ENCODE results near the gene ANKH. TPM values are rescaled to one million over a fixed set of nuclear protein-coding genes. Genes with fewer than 3 reads are reported as not detected.

The ANKH gene
- total and polyA plus RNA-seq, 8 donors, result 6.6 to 57.5 (median 10.6) TPM

- ATAC-seq, result no peak
- Histone ChIP-seq H3K27me3 (no peaks in the 10 kb centered on the region), H3K4me3 (no peak overlapping the region), H3K4me1 (no peaks in the 10 kb centered on the region), H3K27ac (no peak overlapping the region), H3K9me3 (peaks cover 0 to 7% of the 10 kb centered on the region in 2 donors), H3K36me3 (peaks cover 0 to 96% of the 10 kb centered on the region in 2 donors)
- TF ChIP-seq, protein P1, sequence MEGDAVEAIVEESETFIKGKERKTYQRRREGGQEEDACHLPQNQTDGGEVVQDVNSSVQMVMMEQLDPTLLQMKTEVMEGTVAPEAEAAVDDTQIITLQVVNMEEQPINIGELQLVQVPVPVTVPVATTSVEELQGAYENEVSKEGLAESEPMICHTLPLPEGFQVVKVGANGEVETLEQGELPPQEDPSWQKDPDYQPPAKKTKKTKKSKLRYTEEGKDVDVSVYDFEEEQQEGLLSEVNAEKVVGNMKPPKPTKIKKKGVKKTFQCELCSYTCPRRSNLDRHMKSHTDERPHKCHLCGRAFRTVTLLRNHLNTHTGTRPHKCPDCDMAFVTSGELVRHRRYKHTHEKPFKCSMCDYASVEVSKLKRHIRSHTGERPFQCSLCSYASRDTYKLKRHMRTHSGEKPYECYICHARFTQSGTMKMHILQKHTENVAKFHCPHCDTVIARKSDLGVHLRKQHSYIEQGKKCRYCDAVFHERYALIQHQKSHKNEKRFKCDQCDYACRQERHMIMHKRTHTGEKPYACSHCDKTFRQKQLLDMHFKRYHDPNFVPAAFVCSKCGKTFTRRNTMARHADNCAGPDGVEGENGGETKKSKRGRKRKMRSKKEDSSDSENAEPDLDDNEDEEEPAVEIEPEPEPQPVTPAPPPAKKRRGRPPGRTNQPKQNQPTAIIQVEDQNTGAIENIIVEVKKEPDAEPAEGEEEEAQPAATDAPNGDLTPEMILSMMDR (IDR thresholded peaks at IDR 0.05), result no peak
- no peak for DNase-seq
- intact Hi-C loops (cut with DNase I), result no loop called here
Measured at GRCh38 chr5:14693070-14693469, 178.5 kb downstream of the ANKH start.

DNA sequence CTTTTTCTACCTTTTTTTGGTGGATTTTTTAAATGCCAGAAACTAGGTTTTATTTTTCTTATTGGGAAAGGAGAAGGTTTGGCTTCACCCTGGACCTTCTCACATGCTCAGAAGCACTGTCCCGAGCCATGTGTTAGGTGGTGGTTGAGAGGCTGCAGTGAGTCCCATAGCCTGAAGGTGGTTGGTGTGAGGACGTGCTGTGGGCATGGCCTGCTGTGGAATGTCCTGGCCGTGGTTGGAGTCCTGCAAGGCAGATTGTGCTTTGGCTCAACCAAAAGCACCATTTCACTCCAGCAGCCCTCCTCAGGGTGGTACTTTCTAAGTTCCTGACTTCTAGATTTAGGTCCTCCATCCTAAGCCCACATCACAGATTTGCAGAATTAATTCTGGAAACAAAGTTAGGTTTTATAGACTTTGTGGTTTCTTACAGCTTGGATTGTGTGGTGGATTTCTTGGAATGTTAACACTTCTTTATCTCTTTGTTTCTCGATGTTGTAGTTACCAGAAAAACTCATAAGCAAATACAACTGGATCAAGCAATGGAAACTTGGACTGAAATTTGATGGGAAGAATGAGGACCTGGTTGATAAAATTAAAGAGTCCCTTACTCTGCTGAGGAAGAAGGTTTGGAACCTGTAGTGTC, 184.4 kb downstream of the ANKH start:
- intact Hi-C loops (cut with DNase I), result no loop called here
- Histone ChIP-seq H3K9me3 (peaks cover 0 to 7% of the 10 kb centered on the region in 2 donors), H3K36me3 (peaks cover 0 to 94% of the 10 kb centered on the region in 2 donors), H3K27me3 (no peaks in the 10 kb centered on the region), H3K4me1 (no peaks in the 10 kb centered on the region), H3K4me3 (no peak overlapping the region), H3K27ac (no peak overlapping the region)
- ATAC-seq (peak; percentile 30), DNase-seq (no peak)
- TF ChIP-seq, protein P1 (IDR thresholded peaks at IDR 0.05), result no peak

GRCh38 chr5:14686517-14686916, 185.1 kb downstream of the ANKH start:
- H3K4me3 ChIP-seq, result no peak overlapping the region
- H3K36me3 ChIP-seq, result peaks cover 0 to 94% of the 10 kb centered on the region in 2 donors

GRCh38 chr5:14685757-14686156, 185.8 kb downstream of the ANKH start:
- Histone ChIP-seq H3K36me3 (peaks cover 0 to 94% of the 10 kb centered on the region in 2 donors), H3K27me3 (no peaks in the 10 kb centered on the region), H3K27ac (no peak overlapping the region), H3K4me3 (no peak overlapping the region), H3K4me1 (no peaks in the 10 kb centered on the region), H3K9me3 (peaks cover 0 to 7% of the 10 kb centered on the region in 2 donors)
- intact Hi-C loops (cut with DNase I), result no loop called here
- peak in 2 of 4 donors; percentile 31 to 54 for DNase-seq
- ATAC-seq, result peak; percentile 77
- TF ChIP-seq, protein P1 (IDR thresholded peaks at IDR 0.05), result peak; percentile 20 to 52

More at GRCh38 chr5:14686517-14686916, 185.1 kb downstream of the ANKH start:
- Histone ChIP-seq H3K4me1 (no peaks in the 10 kb centered on the region), H3K27ac (no peak overlapping the region), H3K27me3 (no peaks in the 10 kb centered on the region), H3K9me3 (peaks cover 0 to 7% of the 10 kb centered on the region in 2 donors)
- TF ChIP-seq, protein P1 (IDR thresholded peaks at IDR 0.05), result no peak
- intact Hi-C loops (cut with DNase I), result no loop called here
- ATAC-seq (no peak), DNase-seq (no peak)

DNA sequence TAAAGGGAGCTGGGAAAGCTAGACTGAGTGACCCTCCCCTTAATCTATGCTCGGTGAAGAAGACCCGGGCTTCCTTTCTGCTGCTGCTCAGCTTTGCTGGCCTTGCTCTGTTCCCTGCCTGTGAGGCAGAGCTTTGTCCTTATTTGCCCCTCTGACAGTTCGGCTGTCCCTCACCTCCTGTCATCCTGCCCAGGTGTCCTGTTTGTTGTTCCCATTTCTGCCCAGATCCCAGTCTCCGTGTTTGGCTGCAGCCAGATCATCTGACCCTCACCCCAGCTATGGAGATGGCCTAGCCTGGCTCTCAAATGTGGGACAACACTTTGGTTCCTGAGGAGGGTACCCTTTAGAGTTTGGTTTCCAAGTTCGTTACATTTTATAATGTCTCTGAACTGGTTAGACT, 186.8 kb downstream of the ANKH start:
- Histone ChIP-seq H3K4me3 (no peak overlapping the region), H3K9me3 (no peaks in the 10 kb centered on the region), H3K36me3 (peaks cover 0 to 94% of the 10 kb centered on the region in 2 donors), H3K27ac (no peak overlapping the region), H3K27me3 (no peaks in the 10 kb centered on the region), H3K4me1 (no peaks in the 10 kb centered on the region)
- DNase-seq, result no peak
- TF ChIP-seq, protein P1 (IDR thresholded peaks at IDR 0.05), result no peak
- ATAC-seq, result no peak
- intact Hi-C loops (cut with DNase I), result no loop called here

Data from left lung (tissue), 10 donors.